K562 (cell line): Measurements from ENCODE around the gene UGT2A2. TPM values are rescaled to one million over a fixed set of nuclear protein-coding genes. Genes with fewer than 3 reads are reported as not detected.

ENCODE experiments used
- ATAC-seq: fragments of 200-7000 bp; cut with Tn5 transposase; 3 replicates; pipeline ENCODE4 v1.9.1; 2020; ENCODE audit warnings: moderate library complexity
- BruUV-seq: library from RNA; stranded (reverse); fragments of 400-500 nt; replicated peaks from 2 replicates; lab custom pipeline; 2021; lab: Mats Ljungman, UMichigan
- CTCF ChIA-PET: fragments of 300-600 bp; formaldehyde crosslinking; extraction: SDS; loops from one replicate; lab custom pipeline; 2021; ENCODE audit warnings: low intra/inter-chr PET ratio; lab: Yijun Ruan, JAX
- POLR2A ChIA-PET: fragments of 300-600, 350-650 bp; sonication (Branson Sonifier 250); formaldehyde crosslinking; extraction: SDS; loops from one replicate; lab custom pipeline; 2021; ENCODE audit warnings: antibody characterized with exemption, inconsistent platforms; lab: Yijun Ruan, JAX
- DNase-seq, 4 experiments: peaks; one replicate each; pipeline versions ENCODE4 v3.0.0 to v3.0.0-alpha.2; 2011 to 2018; ENCODE audit warnings: low spot score in 3 of 4, mixed read lengths in 3 of 4; ENCODE audit errors: extremely low read depth in 1 of 4
- FAIRE-seq: peaks from 2 replicates; lab custom pipeline; 2011; peaks lifted over from hg19 to GRCh38; lab: Jason Lieb, UNC
- H2AFZ ChIP-seq: 2 replicates; pipeline ENCODE4 v1.6.0; 2011; ENCODE audit warnings: low read depth, low read length, control low read depth, inconsistent platforms
- H3K27ac ChIP-seq: fragments of 200-600 bp; 3 replicates; pipeline ENCODE4 v1.8.0; 2011; ENCODE audit warnings: low read depth, mild to moderate bottlenecking, control low read depth, inconsistent platforms, low read length, moderate library complexity, mixed read lengths; ENCODE audit errors: extremely low read depth
- H3K27me3 ChIP-seq, 2 experiments: fragments of 300-600 bp in 1 of 2; 2 replicates in 1 of 2; 3 replicates in 1 of 2; pipeline versions ENCODE4 v1.6.0 to v1.8.0; 2011; ENCODE audit warnings: inconsistent platforms in 2 of 2, low read length in 2 of 2, mild to moderate bottlenecking in 1 of 2, mixed read lengths in 1 of 2, moderate library complexity in 1 of 2; ENCODE audit not compliant: control insufficient read depth in 2 of 2, insufficient read depth in 2 of 2
- H3K36me3 ChIP-seq: fragments of 300-600 bp; 3 replicates; pipeline ENCODE4 v1.8.0; 2011; ENCODE audit warnings: mild to moderate bottlenecking, low read length, inconsistent platforms; ENCODE audit not compliant: control insufficient read depth, insufficient read depth
- H3K4me1 ChIP-seq, 2 experiments: fragments of 200-600 bp in 1 of 2; replicated peaks in 1 of 2; 2 replicates in 1 of 2; 3 replicates in 1 of 2; pipeline versions ENCODE4 v1.5.1 to v1.8.0; 2011; ENCODE audit warnings: inconsistent platforms in 2 of 2, low read length in 2 of 2, mild to moderate bottlenecking in 1 of 2, mixed read lengths in 1 of 2, moderate library complexity in 1 of 2; ENCODE audit not compliant: control insufficient read depth in 2 of 2, insufficient read depth in 2 of 2
- H3K4me2 ChIP-seq: 2 replicates; pipeline ENCODE4 v1.6.1; 2011; ENCODE audit warnings: low read length, control low read depth, inconsistent platforms, mixed read lengths; ENCODE audit not compliant: insufficient read depth
- H3K4me3 ChIP-seq: fragments of 200-600 bp; sonication (generic), shearing (Covaris generic); 2 replicates; pipeline ENCODE4 v1.5.1; 2016; ENCODE audit warnings: control low read depth, inconsistent platforms
- H3K79me2 ChIP-seq: fragments of 200-600 bp; 3 replicates; pipeline ENCODE4 v1.8.0; 2011; ENCODE audit warnings: low read length, inconsistent platforms; ENCODE audit not compliant: control insufficient read depth, insufficient read depth
- H3K9ac ChIP-seq, 2 experiments: 2 replicates each; pipeline versions ENCODE4 v1.6.0 to v1.6.1; 2011; ENCODE audit warnings: low read depth in 2 of 2, low read length in 2 of 2, control low read depth in 1 of 2, inconsistent platforms in 1 of 2, mild to moderate bottlenecking in 1 of 2, mixed read lengths in 1 of 2; ENCODE audit not compliant: insufficient read depth in 1 of 2
- H3K9me1 ChIP-seq: one replicate; pipeline ENCODE4 v1.6.0; 2011; ENCODE audit warnings: inconsistent platforms, mild to moderate bottlenecking, low read length, moderate library complexity; ENCODE audit not compliant: control insufficient read depth, insufficient read depth
- H3K9me3 ChIP-seq: replicated peaks from 2 replicates; pipeline ENCODE4 v1.5.1; 2011; ENCODE audit warnings: low read depth, low read length, inconsistent platforms; ENCODE audit not compliant: control insufficient read depth, insufficient read depth
- H4K20me1 ChIP-seq: replicated peaks from 2 replicates; pipeline ENCODE4 v1.6.1; 2011; ENCODE audit warnings: low read length, inconsistent platforms, mixed read lengths; ENCODE audit not compliant: control insufficient read depth, insufficient read depth
- ARID4B ChIP-seq: sonication (generic); formaldehyde crosslinking; IDR thresholded peaks from 2 replicates; pipeline ENCODE4 v1.8.0; 2022; ENCODE audit warnings: mild to moderate bottlenecking, missing genetic modification reagents
- MLLT1 ChIP-seq, 2 experiments: fragments of 450-650 bp; IDR thresholded peaks; 2 replicates each; pipeline ENCODE4 v1.6.1; 2016
- WGBS: fragments of 100-300 bp; shearing (Covaris generic); methylation state at CpG from one replicate; pipeline ENCODE4 v1.1.6; 2016; ENCODE audit warnings: low coverage, mixed read lengths; ENCODE audit not compliant: insufficient coverage; ENCODE audit errors: missing lambda C conversion rate; 5-methylcytosine and 5-hydroxymethylcytosine counted together
- in situ Hi-C: fragments of 300-500 bp; cut with MboI; formaldehyde crosslinking; loops from 4 replicates; pipeline ENCODE4 v1.15.0; 2018; ENCODE audit warnings: inconsistent platforms, mixed read lengths
- intact Hi-C: fragments of 100-400 bp; cut with micrococcal nuclease; formaldehyde crosslinking; loops from 2 replicates; pipeline ENCODE4 v1.14.2; 2022
- polyA plus RNA-seq, 8 experiments: library from polyadenylated mRNA; depleted of rRNA in 4 of 8; stranded (reverse) in 5 of 8; unstranded in 3 of 8; fragments of >200 nt; fragmentation: Nextera tagmentation in 2 of 8; fragmentation: Illumina TruSeq in 1 of 8; extraction: Ambion mirVana in 2 of 8; extraction: Trizol in 1 of 8; gene quantifications; 2 replicates each; pipeline versions ENCODE4 v1.2.1 to v1.2.3, GENCODE V29; 2011 to 2014; ENCODE audit warnings: inconsistent platforms in 1 of 8, missing spikeins in 1 of 8
- total RNA-seq, 7 experiments: library from RNA; depleted of rRNA in 6 of 7; stranded (reverse); fragments of >200 nt in 6 of 7; fragmentation: Illumina TruSeq in 2 of 7; extraction: Trizol in 2 of 7; gene quantifications; 2 replicates each; pipeline versions ENCODE4 v1.2.1 to v1.2.3, GENCODE V29; 2011 to 2021; ENCODE audit warnings: low replicate concordance in 1 of 7

The UGT2A2 gene
- total and polyA plus RNA-seq, 9 of the 15 experiments (the other 6 are each of a cell fraction or from before 2014, with no cell fraction given), result not detected

DNA sequence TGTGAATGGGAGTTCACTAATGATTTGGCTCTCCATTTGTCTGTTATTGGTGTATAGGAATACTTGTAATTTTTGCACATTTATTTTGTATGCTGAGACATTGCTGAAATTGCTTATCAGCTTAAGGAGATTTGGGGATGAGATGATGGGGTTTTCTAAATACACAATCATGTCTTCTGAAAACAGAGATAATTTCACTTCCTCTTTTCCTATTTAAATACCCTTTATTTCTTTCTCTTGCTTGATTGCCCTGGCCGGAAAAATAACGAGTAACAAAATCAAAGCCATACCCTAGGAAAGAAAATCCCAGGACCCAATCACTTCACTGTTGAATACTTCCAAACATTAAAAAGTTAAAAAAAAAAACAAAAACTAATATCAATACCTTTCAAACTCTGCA, 76.0 kb downstream of the UGT2A2 start:
- WGBS, result 0% methylated on average over 2 of the region's 2 CpGs
- in situ Hi-C loops, result no loop called here
- CTCF ChIA-PET, result no interaction called here

More for the DNA sequence above, 76.0 kb downstream of the UGT2A2 start:
- Histone ChIP-seq H3K4me1 (no peaks in the 10 kb centered on the region), H3K4me3 (no peak overlapping the region), H3K9me1 (no peaks in the 10 kb centered on the region), H2AFZ (no peak overlapping the region), H3K27me3 (no peaks in the 10 kb centered on the region), H4K20me1 (no peaks in the 10 kb centered on the region), H3K9ac (no peak overlapping the region), H3K4me2 (no peak overlapping the region), H3K9me3 (no peaks in the 10 kb centered on the region), H3K79me2 (no peaks in the 10 kb centered on the region), H3K27ac (no peak overlapping the region), H3K36me3 (no peaks in the 10 kb centered on the region)
- no peak for FAIRE-seq
- ATAC-seq, result no peak
- POLR2A ChIA-PET, result no interaction called here
- TF ChIP-seq MLLT1 (IDR thresholded peaks at IDR 0.05) (no peak), ARID4B (CRISPR knock-in tag) (no peak)
- no peak for DNase-seq
- intact Hi-C loops, result no loop called here
- BruUV-seq, result no TSS peak
